COR-L47 (cell line): ENCODE data around the gene TBX1.
"Not testable (repeated sequence)": the region's sequence is repeated elsewhere in the genome, so short reads cannot be mapped to it uniquely, and the experiment has no call there.

Experiments used
- DNase-seq: peaks from one replicate; lab custom pipeline; 2025; lab: John Stamatoyannopoulos, UW

The TBX1 gene

DNA sequence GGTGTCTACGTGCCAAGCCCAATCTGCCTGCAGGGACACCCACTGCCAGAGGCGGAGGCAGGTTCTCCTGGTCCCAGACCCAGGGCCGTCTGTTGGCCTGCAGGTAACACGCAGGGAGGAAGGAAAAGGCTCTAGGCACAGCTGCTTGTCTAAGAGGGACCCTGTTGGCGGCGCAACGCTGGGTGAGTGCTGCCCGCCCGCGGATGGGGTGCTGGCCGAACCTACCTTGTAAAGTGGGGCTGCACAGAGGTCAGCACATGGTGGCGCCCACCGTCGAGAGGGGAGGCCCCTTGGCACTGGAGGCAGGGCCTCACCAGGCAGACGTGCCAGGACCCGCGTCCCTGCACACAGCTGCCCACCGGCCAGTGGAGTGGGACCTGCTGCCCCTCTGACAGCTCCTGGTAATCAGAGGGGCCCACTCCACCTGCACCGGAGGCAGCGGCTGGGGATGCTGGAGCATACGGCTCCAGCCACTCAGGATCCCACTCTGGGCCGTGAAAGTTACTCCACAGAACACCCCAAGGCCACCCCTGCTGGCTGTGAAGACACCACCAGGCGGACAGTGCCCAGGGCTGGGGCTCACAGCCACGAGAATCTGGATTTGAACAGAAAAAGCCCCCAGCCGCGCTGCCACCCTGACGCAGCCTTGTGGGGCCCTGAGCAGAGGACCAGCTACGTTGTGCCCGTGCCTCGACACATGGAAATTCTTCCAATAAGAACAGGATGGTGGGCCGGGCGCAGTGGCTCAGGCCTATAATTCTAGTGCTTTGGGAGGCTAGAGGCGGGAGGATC, 24.0 kb downstream of the TBX1 start:
- no peak for DNase-seq

DNA sequence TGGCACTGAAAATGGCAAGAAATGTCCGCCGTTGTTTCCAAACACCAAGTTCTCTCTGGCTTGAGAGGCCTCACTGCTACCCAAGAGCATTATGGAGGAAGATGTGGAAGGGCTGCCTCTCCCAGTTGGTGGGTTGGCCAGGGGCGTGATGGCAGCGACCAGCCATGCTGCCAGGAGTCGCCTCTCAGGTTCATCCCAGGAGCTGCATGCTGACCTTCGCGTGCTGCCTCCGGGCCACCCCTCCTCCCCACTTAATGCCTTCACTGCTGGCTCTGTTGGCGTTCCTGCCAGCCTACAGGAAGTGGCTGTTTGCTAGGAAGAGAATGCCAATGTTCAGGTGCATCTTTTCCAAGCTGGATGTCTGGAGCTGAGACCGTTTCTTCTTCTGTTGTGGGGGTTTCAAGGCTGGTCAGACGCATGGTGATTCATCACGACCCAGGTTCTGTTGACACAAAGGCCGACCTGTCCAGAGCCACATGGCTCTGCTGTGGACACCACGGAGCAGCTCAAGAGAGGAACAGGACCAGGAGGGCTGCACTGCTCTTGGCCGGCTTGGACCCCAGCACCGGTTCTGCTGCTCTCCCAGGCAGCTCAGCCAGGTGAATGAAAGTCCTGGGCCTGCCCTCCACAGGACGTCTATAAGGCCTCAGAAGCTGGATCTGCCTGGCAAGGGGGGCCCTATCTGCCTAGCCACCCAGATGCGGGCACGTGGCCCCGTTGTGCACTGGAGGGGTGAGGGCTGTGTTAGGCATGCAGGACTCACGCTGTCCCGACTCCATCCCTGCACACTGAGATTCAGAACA, 25.1 kb downstream of the TBX1 start:
- no peak for DNase-seq

DNA sequence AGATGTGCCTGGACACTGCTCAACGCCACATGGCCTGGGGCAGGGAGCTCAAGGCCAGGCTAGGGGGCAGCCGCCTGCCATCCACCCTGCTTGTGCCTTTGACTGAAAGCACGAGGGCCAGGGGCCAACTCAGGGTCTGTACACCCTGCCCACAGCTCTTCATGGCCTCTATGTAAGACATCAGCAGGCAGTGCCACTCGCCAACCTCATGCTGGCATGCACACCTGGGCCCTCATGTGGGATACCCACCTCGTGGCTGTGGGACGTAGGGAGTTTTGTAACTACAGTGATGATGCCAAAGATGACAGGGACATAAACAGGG, 25.6 kb downstream of the TBX1 start:
- DNase-seq, result no peak

DNA sequence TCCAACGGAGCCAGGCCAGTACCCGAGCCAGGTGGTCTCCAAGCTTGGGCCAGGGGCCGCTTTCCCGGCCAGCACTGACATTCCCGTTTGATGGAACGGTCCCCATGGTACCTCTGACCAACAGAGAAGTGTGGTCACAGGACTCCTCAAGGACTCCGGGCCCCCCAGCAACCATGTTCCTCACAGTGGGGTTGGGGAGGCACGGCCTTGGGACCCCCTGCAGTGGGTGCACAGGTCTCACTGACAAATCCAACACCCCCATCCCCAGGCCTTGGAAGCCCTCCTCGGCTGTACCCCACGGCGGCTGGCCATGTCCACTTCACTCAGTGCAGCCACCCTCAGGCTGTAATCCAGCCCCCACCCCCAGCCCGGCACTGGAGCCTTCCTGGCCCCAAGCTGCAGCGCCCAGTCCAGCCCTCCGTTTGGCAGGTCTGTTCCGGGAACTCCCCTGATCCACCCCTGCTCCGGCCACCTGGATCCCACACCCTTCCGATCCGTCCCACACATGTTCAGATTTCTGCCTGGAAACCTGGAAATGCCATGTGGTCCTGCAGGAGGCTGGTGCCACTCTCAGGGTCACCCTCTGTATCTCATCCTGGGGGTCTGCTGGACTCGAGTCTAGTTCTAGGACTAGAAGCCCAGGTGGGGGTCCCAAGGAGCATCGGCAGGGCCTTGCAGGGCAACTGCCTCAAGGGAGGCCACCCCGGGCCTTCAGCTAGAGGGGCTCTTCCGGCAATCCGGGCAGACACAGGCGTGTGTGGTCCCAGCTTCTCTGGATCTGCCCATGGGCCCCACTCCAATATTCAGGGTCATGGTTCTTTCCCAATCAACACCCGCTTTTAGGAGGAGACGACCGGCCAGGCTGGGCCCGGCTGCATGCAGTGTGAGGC, 26.6 kb downstream of the TBX1 start:
- no peak for DNase-seq

DNA sequence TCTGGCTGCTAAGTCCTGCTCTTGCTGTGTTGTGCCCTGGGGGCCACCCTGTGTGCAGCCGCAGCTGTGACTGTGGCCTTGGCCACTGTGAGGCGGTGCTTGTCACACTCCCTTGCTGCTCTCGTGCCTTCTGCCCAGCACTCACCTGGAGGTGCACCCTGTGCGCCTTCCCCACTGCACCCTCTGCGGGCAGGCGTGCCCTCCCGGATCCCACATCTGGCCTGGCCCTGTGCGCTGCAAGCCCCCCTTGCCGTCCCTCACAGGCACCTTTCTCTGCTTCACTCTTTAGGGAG, 27.2 kb downstream of the TBX1 start:
- DNase-seq, result no peak

DNA sequence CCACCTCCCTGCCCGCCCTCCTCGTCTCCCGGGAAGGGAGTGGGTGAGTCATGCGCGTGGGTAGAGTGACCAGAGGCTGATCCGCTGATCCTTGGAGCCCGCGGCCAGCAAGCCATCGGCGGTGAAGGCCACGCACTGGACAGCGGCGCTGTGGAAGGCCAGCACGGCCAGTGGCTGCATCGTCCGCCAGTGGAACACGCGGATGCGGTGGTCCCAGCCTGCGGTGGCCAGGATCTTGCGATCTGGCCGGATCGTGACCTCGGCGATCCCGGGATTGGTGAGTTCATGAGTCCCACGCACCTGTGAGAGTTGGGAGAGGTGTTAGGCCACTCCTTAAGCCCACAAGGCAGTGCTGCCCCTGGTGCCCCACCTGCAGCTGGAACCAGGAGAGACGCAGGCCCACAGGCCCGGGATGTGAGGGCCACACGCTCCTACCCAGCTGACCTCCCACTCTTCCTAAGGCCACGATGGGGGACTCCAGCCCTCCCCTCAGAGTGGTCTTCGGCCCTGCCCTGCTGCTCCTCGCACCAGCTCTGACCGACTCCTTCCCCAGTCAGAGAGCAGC, 28.2 kb downstream of the TBX1 start:
- DNase-seq, result no peak

DNA sequence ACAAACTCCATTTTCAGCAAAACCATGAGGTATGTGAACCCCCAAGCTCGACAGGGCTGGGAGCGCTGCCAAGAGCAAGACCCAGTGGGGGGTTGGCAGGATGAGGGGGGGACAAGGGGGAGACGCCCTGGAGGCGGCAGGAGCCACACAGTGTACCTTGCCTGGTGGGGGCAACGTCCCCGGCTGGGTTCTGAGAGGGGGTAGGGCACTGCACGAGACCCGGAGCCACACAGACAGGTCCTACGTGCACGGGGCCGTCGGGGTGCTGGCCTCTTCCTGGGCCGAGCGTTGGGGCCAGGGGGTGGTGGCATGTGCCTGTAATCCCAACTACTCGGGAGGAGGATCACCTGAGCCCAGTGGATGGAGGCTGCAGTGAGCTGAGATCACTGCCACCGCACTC, 28.8 kb downstream of the TBX1 start:
- DNase-seq, result no peak

DNA sequence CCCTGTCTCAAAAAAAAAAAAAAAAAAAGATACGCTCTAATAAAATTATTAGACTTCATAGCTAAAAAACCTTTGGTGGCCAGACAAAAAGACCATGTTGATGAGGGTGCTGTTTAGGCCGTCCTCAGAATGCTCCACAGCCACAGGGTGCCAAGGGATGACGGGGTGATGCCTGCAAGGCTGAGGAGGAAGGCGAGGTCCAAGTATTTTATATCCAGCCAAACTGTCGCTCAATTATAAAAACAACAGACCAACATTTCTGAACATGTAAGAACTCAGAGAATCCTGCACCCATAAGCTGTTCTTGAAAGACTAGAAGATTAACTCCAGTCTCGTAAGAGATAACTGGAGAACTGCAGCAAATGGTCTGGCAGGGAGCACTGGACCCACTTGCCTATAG, 29.2 kb downstream of the TBX1 start:
- no peak for DNase-seq

DNA sequence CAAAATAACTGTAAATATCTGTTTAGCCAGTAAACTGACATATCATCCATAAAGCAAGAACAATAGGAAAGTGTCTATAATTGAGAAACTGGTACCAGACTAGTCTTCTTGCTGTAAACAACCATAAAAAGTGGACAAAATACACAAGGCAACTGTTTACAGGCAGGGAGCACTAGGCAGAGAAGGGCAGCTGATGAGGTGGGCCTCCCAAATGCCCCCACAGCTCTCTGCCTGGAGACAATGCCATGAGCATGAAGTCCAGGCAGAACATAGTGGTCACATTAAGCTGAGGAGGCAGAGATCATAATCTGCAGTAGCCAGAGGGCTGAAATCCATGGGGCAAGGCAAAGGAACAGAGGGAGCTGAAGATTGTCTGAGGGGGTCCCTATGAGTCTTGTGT, 30.7 kb downstream of the TBX1 start:
- no peak for DNase-seq

DNA sequence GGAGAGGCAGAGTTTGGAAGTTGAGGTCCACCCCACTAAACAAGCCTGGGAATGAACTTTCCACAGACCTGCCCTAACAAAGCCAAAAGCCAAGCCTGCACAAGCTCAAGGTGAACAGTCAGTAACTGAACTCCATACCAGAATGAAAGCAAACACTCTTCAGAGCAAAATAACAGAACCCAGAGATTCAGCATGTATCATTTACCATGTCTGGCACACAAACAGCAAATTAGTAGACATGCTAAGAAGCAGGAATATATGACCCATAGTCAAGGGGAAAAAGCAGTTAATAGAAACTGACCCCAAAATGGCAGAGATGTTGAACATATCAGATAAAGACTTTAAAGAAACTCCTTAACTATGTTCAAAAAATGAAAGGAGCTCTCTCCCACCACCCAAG, 31.3 kb downstream of the TBX1 start:
- no peak for DNase-seq

DNA sequence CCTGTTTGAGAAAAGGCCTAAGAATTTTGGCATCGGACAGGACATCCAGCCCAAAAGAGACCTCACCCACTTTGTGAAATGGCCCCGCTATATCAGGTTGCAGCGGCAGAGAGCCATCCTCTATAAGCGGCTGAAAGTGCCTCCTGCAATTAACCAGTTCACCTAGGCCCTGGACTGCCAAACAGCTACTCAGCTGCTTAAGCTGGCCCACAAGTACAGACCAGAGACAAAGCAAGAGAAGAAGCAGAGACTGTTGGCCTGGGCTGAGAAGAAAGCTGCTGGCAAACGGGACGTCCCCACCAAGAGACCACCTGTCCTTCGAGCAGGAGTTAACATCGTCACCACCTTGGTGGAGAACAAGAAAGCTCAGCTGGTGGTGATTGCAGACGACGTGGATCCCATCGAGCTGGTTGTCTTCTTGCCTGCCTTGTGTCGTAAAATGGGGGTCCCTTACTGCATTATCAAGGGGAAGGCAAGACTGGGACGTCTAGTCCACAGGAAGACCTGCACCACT, 31.9 kb downstream of the TBX1 start:
- not testable (repeated sequence) for DNase-seq

DNA sequence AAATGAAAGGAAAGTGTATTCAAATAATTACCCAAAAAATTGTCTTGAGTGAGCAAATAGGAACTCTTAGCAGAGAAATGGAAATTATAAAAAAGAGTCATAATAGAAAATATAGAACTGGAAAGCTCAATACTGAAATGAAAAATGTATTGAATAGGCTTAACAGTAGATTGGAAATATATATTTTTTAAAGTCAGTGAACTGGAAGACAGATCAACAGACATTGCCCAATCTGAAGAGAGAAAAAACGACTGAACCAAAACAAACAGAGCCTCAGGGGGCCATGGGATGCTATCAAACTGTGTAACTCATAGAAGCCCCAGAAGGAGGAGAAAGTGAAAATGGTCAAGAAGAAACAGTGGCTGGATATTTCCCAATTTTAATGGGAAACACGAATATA, 32.6 kb downstream of the TBX1 start:
- no peak for DNase-seq

DNA sequence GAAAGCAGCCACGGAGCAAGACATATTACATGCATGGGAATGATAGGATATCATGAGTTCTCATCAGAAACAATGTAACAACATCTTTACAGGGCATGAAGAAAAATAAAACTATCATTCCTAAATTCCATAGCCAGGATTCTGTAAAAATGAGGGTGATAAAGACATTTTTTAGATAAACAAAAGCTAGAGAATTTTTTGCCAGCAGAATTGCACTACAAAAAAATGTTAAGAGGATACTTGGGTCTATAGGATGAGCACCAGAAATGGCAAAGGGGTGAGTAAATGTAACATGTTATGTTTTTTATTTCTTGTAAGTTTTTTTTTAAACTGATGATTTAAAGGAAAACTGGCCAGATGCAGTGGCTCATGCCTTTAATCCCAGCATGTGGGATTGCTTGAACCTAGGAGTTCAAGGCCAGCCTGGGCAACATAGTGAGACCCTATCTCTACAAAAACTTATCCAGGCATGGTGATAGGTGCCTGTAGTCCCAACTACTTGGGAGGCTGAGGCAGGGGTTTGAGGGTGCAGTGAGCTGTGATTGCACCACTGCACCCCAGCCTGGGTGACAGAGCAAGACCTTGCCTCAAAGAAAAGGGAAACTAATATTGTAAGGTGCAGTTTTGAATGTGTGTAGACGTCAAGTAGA, 33.2 kb downstream of the TBX1 start:
- no peak for DNase-seq

DNA sequence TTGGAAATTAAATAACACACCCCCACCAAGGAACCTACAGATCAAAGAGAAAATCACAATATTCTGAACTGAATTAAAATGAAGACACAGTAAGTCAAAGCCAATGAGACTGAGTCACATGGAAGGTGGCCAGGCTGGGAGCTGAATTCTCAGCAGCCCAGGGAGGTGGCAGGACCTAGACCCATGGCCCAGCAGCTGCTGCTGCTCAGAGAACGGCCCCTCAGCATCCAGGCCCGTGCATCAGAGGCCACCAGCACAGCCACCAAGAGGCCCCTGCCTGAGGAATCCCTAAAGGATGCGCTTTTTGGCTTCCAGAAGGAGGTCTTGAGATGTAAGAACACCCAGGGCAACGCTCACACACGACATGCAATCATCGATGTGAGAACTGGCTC, 35.0 kb downstream of the TBX1 start:
- DNase-seq, result no peak

DNA sequence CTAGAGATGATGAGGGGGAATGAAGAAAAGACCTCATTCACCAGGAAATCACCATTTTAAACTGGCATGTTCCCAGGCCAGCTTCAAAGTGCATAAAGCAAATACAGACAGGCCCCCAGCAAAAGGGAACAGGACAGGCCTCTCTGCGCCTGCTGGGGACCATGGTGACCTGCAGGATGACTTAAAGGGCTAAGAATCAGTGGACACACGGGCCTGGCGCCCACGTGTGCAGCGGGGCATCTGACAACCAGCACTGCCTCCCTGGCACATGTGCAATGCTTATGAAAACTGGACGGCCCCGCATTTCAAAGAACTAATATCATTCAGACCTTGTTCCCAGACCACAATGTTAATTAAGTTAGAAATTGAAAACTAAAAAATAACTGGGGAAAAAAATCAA, 35.6 kb downstream of the TBX1 start:
- DNase-seq, result no peak

DNA sequence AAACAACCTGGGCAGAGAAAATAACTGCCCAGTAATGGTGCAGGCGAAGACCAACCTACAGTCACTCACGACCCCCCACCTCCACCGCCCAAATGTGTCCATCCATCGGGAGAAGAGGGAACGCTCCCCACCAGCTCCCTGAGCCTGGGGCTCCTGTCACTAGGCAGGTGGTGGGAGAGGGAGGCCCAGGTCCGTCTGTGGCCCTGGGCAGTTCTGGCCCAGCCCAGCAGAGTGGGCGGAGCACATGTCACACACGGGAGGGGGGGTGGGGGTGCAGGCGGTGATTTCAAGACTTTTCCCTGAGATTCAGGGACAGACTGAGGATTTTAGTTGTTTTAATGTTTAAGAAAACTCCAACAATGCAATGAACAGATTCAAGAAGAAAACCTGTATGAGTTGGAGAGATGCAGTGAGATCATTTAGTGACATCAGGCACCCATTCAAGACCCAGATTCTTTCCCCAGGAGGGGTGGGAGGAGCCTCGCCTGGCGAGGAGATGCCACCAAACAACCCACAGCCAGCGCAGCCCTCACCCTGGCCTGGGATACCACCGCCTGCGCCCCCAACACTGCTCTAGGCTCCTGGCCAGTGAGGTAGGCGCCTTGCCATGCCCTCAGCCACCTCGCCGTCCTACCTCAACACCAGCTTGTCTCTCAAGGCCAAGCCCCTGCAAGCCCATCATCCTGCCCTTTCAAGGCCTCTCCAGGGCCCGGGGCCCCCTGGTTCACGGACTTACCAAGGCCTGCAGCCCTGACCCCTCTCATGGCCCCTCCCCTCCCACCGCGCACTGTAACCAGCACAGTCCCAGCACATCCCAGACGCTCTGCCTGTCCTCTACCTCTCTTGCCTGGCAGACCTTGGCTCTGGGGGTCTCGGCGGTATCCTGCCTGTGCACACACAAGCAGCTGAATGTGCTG, 36.8 kb downstream of the TBX1 start:
- no peak for DNase-seq

DNA sequence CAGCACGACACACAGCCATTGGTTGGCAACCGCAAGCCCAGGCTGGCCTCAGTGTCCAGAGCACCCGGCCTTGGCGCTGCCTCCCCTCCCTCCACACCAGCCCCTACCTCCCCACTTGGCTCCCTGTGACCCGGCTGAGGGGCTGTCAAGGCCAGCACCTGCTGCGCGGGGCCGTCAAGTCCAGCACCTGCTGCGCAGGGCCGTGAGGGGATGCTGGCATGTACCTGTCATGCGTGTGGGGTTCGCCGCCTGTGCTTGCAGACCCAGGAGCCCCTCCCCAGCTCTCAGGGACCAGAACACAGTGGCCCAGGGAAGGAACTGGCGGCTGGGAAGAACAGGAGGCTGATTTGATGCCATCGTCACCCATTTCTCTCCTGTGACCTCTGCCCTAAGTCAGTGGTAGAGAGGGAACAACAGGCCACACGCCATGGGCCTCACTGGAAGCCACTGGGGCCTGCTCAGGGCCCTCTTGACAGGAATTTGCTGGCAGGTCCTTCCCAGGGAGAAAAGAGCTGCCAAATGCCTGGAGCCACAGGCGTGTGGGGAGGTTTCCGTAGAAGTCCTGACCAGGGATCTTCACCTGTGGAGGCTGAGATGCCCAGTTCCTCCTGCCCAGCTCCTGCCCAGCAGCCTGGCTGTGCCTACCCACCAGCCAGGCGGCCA, 37.6 kb downstream of the TBX1 start:
- no peak for DNase-seq

DNA sequence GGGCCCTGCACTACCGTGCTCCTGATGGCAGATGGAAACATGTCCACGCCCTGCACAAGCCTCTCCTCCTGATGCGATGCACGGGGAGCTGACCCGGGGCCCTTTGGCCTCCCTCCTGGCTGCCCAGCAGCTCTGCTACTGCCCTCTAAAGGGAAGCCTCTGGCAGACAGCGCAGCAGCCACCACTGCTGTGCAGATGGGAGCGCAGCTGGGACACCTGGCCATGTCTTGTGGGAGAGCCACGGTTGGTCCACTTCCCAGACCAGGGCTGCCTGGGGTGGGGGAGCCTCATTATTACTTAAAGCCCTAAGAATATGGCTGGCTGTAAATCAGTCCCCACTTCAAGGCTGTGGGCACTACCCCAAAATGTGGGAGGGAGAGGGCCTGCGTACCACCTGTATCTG, 38.3 kb downstream of the TBX1 start:
- no peak for DNase-seq

DNA sequence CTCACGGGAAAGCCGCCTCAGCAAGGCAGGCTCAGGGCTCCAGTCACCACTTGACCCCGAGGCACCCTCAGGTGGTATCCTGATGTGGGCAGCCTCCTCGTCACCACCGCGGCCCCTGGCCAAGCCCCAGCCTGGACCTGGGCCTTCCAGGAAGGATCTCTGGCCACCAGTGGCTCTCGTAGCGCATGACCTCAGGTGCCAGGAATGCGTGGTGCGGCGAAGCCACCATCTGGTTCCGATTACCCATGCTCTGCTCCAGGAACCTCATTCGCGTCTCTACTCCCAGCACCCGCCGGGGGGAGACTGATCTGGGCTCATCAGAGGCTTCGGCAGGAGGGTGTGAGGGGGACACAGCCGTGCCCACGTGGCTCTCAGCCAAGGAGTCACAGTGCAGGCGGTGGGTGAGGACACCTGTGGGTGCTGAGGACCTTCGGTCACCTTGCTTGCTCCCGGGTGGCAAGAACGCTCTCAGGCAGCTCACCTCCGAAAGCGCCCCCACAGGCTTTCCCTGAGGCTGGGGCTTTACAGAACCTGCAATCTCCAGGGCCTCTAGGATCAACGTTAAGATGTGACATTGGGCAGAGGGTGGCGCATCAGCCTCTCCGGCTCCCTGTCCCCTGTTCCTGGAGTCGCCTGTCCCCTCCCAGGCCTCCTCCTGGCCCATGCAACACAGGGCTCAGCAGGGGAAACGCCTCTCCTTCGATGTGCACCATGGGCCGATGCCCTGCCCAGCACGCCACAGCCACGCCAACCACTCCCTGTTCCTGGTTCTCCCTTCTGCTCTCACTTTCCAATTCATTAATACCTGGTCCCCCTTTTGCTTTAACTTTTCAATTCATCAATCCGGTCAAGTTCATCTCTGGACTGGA, 39.0 kb downstream of the TBX1 start:
- DNase-seq, result no peak
